Measurements from ENCODE around the gene ACR. TPM values are rescaled to one million over a fixed set of nuclear protein-coding genes. Genes with fewer than 3 reads are reported as not detected.

ACR gene
- total and polyA plus RNA-seq, 2 of the 8 experiments (the other 6 are each of a cell fraction or from before 2014, with no cell fraction given): 0.56 TPM; not detected in 1

- TF ChIP-seq, protein P1, sequence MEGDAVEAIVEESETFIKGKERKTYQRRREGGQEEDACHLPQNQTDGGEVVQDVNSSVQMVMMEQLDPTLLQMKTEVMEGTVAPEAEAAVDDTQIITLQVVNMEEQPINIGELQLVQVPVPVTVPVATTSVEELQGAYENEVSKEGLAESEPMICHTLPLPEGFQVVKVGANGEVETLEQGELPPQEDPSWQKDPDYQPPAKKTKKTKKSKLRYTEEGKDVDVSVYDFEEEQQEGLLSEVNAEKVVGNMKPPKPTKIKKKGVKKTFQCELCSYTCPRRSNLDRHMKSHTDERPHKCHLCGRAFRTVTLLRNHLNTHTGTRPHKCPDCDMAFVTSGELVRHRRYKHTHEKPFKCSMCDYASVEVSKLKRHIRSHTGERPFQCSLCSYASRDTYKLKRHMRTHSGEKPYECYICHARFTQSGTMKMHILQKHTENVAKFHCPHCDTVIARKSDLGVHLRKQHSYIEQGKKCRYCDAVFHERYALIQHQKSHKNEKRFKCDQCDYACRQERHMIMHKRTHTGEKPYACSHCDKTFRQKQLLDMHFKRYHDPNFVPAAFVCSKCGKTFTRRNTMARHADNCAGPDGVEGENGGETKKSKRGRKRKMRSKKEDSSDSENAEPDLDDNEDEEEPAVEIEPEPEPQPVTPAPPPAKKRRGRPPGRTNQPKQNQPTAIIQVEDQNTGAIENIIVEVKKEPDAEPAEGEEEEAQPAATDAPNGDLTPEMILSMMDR (IDR thresholded peaks at IDR 0.05; ENCODE audit: control extremely low read depth in 1 of 3, insufficient read depth in 1 of 3, low read depth in 1 of 3, low read length in 3 of 3): no peak
- TF ChIP-seq PHF8 (conservative IDR thresholded peaks at IDR 0.05; ENCODE audit: low read depth, low read length): no peak
- no peak for TF ChIP-seq POU5F1 (IDR thresholded peaks at IDR 0.05; ENCODE audit: low read depth, low read length)
- TF ChIP-seq EGR1 (IDR thresholded peaks at IDR 0.05; ENCODE audit: borderline replicate concordance, low read depth, low read length): no peak
- TF ChIP-seq RBBP5 (IDR thresholded peaks at IDR 0.05; ENCODE audit: borderline replicate concordance, low read depth, low read length): no peak
- TF ChIP-seq HDAC2 (IDR thresholded peaks at IDR 0.05; ENCODE audit: borderline replicate concordance in 1 of 2, low read depth in 2 of 2, low read length in 2 of 2): no peak
Measured at GRCh38 chr22:50737728-50738648, at the start of gene ACR (continued).

Measured in H1 (cell line).